GM19397 (cell line): Measurements from ENCODE around the gene C3orf22.
"Not testable (repeated sequence)": the region's sequence is repeated elsewhere in the genome, so short reads cannot be mapped to it uniquely, and the experiment has no call there.

Source experiments
- ATAC-seq: cut with Tn5 transposase; IDR thresholded peaks from one replicate; pipeline ENCODE4 v1.9.1; 2021; ENCODE audit warnings: mild to moderate bottlenecking, moderate library complexity; ENCODE audit not compliant: unreplicated experiment

Gene C3orf22

GRCh38 chr3:126544596-126545281 is 14.0 kb downstream of the C3orf22 start:
- no peak for ATAC-seq

DNA sequence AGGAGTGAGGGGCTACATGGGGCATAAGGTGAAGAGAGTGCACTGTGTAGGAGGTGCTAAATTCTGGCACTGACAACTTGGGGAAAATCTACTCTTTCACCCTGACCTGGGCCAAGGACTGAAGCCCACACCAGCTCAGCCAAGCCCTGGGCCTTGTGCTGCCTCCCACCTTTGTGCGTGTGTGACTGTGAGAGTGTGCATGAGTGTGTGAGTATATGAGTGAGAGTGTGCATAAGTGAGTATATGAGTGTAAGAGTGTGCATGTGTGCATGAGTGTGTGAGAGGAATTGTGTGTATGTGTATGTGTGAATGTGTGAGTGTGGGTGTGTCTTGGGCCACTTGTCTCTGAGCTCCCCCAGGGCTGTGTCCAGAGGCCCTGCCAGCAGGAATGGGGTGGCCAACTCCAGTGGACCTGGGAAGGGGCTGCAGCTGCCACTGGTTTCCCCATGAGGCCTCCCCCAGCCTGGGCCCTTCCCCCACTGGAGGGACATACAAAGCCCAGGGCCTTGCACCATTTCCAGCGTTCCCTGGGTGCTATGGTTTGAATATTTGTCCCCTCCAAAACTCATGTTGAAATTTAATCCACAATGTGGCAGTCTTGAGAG is 15.2 kb downstream of the C3orf22 start:
- ATAC-seq, result no peak

DNA sequence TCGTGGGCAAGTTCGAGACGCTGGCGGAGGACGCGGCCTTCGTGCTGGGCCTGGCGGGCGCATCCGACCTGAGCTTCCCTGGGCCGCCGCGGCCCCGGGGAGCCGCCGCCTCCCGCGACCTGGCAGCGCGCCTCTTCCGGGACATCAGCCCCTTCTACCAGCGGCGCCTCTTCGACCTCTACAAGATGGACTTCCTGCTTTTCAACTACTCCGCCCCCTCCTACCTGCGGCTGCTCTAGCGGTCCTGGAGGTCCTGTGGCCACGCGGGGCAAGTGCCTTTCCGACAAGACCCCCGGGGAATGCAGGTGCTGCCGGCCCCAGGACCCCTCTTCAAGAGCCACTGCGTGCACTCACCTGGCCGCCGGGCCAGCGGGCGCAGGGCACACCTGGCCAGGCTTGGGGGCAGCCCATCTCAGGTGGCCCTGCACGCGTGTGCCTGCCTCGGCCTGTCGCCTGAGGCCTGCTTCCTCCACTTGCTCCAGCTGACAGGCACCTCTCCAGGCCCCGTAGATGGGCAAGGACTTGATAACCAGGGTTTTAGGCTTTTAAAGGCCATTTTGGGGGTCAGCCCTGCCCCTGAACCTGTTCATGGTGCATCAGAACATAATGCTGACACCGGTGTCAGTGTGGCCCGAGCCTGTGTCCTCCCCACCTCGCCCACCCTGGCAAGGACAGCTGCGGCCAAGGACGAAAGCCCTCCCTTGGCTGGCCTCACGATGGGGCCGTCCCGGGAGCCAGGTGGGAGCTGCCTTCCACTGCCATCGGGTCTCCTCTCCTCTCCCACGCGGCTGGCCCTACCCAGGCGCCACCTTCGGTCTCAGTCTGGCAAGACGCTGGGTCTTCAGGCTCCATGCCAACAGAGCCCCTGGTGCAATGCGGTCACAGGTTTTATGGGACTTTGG is 16.1 kb downstream of the C3orf22 start:
- ATAC-seq, result no peak

DNA sequence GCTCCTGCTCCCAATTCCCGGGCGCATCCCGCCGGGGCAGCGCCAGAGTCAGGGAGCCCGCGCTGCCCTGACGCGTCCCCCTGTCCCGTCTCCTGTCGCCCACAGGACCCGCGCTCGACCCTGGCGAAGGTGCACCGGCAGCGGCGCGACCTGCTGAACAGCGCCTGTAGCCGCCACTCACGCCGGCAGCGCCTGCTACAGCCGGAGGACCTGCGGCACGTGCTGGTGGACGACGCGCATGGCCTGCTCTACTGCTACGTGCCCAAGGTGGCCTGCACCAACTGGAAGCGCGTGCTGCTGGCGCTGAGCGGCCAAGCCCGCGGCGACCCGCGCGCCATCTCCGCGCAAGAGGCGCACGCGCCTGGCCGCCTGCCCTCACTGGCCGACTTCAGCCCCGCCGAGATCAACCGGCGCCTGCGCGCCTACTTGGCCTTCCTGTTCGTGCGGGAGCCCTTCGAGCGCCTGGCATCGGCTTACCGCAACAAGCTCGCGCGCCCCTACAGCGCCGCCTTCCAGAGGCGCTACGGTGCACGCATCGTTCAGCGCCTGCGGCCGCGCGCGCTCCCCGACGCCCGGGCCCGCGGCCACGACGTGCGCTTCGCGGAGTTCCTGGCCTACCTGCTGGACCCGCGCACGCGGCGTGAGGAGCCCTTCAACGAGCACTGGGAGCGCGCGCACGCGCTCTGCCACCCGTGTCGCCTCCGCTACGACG is 16.9 kb downstream of the C3orf22 start:
- no peak for ATAC-seq

GRCh38 chr3:126540951-126541627 is 17.6 kb downstream of the C3orf22 start:
- no peak for ATAC-seq

DNA sequence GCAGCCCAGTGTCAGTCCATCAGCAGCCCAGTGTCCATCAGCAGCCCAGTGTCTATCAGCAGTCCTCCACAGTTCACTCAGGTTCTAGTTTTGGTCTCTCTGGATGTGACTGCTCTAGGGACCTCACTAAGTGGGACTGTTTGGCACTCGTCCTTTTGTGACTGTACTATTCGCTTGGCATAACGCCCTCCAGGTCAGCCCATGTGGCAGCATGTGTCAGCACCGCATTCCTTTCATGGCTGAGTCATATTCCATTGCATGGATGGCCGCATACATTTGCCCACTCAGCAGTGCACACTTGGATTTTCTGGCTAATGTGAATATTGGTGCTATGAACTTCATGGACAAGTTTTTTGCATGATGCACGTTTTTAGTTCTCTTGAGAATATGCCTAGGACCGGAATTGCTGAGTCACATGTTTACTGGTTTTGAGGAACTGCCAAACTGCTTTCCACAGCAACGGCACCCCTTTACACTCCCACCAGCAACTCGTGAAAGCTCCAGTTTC is 18.3 kb downstream of the C3orf22 start:
- ATAC-seq, result no peak

GRCh38 chr3:126539558-126540250 is 19.0 kb downstream of the C3orf22 start:
- no peak for ATAC-seq

- ATAC-seq, result no peak
These were observed 19.8 kb downstream of the C3orf22 start for GRCh38 chr3:126538966-126539365.

GRCh38 chr3:126538316-126538715 is 20.4 kb downstream of the C3orf22 start:
- ATAC-seq, result no peak

DNA sequence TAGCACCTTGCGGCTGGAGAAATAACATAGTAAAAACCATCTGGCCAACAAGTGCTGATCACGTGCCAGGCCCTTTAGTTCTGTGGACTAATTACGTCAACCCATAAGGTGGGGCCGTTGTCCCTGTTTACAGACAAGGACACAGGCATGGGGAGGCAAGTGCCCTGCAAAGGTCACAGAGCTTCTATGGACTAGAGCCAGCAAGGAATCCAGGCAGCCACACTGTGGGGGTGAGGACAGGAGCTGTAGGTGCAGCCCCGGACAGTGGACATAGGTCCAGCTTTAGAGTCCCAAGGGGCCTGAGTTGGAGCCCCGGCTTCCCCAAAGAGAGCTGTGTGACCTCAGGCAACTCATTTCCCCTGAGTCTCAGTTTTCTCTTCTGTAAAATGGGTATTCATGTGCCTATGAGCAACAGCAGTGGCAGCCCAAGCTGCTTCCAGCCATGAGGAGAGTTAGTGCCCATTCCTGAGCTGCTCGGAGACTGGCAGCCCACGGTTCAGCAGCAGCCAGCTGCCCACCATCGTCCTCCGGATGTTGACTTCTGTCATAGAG is 20.9 kb downstream of the C3orf22 start:
- ATAC-seq, result no peak

DNA sequence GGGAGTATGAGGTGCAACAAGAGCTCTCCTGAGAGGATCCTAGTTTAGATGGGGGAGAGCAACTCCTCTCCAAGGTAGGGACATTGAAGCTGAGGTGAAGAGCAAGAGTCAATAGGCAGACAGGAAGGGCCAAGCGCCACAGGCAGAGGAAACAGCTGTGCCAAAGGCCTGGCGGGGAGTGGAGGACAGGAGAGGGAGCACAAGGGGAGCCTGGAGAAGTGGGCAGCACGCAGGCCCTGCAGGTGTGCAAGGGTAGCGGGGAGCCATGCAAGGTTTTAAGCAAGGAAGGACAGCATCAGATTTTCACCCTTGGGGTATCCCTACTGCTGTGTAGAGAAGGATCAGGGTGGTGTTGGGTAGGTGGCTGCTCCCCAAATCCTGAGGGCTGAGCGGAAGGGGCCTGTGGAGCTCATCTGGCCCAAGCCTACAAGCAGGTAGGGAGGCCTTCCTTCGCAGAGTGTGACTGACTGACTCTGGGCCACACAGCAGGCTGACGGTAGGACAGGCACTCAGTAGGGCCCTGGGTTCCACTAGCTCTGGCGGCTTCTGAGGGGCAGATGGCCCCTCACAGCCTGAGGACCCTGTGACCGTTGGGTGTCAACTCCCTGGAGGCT is 21.5 kb downstream of the C3orf22 start:
- no peak for ATAC-seq

DNA sequence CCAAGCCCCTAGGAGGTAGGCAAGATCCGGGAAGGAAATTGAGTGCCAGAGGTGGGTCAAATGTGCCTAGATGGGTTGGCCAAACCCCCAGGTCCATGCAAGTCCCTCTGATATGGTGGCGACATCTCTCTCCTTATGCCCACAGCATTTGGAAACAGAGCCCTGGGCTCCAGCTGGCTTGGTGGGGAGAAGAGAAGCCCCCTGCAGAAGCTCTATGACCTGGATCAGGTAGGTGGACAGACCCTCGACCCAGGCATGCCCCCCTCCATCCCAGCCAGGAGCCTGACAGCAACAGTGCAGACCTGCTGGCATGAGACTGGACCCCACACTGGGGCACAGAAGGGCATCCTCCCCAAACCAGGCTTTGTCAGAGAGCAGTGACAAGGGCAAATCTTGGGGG is 22.6 kb downstream of the C3orf22 start:
- no peak for ATAC-seq

DNA sequence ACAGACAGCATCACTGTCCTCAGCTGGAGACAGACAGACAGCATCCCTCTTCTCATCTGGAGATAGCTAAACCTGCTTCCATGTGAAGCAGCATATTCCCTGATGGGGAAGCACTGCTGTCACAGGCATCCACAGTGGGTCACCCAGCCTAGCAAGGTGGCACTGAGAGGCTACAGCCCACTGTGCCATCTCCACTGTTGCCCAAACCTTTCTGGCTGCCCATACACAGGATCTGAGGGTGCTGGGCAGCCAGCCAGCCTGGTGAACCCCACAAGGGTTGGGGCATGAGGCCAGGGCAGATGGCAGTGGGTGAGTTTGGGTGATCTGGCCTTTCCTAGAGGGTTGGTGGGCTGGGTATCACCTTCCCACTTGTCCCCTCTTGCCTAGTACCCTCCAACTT is 23.1 kb downstream of the C3orf22 start:
- ATAC-seq, result no peak

DNA sequence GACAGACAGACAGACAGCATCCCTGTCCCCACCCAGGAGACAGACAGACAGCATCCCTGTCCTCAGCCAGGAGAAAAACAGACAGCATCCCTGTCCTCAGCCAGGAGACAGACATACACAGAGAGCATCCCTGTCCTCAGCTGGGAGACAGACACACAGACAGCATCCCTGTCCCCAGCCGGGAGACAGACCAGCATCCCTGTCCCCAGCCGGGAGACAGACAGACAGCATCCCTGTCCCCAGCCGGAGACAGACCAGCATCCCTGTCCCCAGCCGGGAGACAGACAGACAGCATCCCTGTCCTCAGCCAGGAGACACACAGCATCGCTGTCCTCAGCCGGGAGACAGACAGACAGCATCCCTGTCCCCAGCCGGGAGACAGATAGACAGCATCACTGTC is 24.0 kb downstream of the C3orf22 start:
- not testable (repeated sequence) for ATAC-seq

- no peak for ATAC-seq
These were observed 25.2 kb downstream of the C3orf22 start for GRCh38 chr3:126533506-126533905.

GRCh38 chr3:126531051-126531330 is 27.7 kb downstream of the C3orf22 start:
- no peak for ATAC-seq

GRCh38 chr3:126530171-126531050 is 28.3 kb downstream of the C3orf22 start:
- no peak for ATAC-seq

- ATAC-seq, result no peak
These were observed 29.1 kb downstream of the C3orf22 start for GRCh38 chr3:126529585-126530170.
